NCI-H2171 (cell line): ENCODE measurements around the gene SULF2.

Source experiments
- DNase-seq: peaks from one replicate; lab custom pipeline; 2025; lab: John Stamatoyannopoulos, UW

The SULF2 gene

DNA sequence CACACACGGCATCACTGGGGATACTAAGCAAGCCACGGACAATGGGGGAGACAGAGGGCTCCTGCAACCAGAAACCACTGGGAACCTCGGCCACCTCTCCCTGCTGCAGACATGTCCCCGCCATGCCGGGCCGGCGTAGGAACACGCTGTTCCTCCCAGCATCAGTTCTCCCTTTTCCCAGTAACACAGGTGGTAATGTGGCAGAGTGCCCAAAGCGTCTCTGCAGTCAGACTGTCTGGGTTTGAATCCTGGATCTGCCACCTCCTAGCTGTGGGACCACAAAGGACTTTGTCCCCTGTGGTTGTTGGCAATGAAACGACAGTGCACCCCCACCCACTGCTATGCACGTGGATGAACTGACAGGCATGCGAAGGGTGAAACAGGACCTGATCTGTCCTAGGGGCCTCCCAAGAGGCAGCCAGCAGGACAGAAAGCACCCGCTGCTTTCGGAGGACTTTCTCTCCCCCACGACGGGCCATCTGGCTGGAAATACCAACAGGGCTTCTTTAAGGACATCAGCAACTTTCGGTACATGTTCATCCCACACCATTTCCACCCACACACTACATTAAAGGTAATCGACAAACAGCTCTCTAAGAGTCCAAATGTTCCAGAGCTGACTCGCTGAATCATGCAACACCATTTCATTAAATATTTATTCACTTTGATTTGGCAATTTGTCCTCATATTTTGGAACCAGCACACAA, 74.1 kb downstream of the SULF2 start:
- DNase-seq = no peak

DNA sequence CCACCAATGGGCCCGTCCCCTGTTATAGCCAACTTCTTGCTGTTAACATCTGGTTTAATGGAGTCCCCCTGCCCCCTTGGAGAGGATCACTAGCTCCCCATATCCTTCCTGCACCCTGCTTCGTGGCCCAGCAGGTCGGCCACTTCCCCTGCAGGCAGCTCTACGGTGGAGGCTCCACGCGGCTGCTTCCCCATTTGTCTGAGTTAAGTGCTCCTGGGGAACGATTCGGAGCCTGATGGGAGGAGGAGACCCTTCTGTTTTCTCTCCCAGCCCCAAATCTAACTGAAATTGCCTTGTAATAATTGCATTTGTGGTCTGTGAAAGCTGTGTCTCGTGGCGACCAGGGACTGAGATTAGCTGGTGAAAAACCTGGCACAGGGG, 74.6 kb downstream of the SULF2 start:
- no peak for DNase-seq

DNA sequence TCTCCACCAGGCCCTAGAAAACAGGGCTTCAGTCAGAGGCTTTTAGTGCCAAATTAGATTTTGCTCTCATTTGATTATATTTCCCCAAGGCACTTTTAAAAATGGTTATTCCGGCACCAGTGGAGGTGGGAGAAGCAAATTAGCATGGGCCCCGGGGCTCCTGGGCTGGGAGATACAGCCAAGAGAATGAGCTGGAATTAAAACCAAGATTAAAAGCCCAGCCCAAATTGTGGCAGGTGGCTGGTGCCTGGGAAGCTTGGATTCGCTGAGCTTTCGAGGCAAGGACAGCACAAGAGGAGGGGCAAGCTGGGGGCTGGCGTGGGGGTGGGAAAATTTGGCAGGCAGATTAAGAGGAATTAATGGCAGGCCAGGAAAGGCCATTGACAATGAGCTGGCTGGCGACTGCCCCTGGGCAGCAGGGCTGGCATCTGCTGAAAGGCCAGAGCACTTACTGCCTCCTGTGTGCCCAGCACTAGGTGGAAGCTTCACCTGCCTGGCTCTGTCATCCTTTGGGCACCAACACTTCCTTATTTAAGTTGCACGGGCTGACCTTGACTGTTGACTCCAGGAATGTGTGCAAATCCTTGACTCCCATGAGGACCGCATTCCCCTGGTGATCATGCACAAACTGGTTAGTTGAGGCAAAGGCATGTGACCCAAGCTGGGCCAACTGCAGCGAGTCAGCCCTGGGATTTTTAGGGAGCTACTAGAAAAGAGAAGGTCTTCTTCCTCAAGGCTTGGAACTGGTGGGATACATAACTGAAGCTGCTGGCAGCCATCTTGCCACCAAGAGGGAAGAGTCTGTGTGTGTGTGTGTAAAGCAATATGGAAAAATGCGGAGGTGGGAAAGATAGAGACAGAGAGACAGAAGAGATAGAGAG, 76.1 kb downstream of the SULF2 start:
- no peak for DNase-seq

DNA sequence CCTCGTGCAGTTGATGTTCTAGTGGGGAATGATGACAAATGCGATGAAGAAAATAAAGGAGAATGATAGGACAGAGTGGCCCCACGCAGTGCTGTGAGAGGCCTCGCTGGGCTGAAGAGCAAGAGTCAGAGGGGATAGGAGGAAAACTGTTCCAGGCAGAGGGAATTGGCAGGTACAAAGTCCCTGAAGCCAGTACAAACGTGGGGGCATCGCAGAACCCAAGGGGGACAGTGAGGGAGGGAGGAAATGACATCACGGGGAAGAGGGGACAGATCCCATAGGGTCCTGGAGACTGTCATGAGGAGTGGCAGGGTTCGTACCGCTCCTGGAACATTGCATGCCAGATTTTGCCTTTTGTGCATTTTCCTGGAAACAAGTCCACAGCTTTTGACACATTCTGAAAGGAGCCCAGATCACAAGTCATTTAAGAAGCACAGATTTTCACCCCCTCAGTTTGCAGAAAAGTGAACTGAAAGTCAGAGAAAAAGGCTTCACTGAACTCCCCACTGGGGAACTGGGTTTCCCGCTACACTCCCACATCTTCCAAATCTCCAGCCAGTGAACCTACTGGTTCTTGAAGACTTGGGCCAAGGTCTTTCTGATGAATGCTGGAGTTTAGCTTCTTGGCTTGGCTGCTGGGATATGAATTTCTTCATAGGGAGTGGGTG, 77.0 kb downstream of the SULF2 start:
- DNase-seq = no peak

DNA sequence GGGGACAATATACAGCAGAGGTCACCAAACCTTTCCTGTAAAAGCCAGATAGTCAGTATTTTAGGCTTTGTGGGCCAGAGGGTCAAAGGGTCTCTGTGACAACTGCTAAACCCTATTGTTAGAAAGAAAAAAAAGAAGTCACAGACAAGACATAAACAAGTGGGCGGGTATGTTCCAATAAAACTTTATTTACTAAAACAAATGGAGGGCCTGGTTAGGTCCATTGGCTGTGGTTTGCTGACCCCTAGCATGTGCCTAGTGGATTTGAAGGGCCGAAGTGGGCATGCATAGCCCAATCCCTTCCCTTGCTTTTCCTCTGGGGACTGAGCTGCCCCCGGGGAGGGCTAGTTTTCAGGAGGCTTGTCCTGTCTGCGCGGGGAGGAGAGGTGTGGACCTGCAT, 78.9 kb downstream of the SULF2 start:
- DNase-seq = no peak

DNA sequence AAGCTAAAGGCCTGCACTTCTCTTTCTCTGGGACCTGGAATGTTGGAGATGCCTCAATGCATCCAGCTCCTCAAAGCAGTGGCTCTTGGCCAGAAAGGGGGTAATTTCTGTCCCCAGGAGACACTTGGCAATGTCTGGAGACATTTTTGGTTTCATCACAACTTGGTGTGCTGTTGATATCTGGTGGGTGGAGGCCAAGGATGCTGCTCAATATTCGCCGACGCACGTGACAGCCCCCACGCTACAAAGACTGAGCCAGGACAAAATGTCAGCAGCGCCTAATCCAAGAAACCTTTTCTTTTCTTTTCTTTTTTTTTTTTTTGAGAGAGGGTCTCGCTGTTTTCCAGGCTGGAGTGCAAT, 79.8 kb downstream of the SULF2 start:
- DNase-seq = no peak

DNA sequence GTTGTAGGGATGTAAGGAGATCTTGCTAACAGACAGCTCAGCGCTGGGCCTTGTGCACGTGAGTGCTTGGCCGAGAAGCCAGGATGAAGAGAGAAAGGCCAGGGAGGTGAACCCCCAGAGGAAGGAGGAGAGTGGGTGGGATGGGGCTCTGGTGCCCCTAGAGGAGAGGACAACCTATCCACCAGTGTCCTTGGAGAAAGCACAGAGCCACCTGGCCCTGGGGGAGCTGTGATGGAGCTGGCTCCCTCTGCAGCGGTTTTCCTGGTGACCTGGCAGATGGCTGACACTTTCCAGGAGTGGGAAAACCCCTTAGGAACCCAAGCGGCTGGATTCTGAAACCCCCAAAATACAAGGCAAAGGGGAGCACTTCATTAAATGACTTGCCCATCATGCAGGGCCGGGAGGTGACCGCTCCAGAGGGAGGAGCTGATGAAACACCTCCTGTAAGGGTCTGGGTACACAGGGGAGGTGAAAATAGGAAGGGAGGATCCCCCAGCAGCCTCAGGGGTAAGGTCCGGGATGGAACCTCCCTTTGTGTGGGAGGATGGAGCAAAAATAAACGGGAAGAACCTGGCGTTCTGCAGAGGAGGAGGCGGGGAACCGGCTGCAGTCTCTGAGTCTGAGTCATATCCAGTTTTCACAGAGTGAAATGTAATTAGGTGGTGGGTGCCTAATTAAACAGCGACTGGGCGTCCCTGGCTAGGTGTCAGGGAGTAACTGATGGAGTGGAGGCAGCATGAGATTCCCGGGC, 80.4 kb downstream of the SULF2 start:
- DNase-seq = no peak

DNA sequence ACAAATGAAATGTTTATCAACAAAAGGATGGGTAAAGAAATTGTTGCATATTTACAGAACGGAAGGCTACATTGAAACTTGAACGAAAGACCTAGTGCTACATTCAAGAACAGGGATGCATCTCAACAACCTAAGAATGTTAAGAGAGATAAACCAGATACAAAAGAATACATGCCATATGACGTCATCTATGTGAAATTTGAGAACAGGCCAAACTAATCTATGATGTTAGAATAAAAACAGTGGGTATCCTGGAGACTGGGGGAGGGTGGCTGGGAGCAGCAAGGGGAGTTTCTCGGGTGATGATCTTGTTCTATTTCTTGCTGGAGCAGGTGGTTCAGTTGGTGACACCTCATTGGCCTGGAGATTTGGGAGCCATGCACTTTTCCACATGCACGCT, 81.5 kb downstream of the SULF2 start:
- no peak for DNase-seq

DNA sequence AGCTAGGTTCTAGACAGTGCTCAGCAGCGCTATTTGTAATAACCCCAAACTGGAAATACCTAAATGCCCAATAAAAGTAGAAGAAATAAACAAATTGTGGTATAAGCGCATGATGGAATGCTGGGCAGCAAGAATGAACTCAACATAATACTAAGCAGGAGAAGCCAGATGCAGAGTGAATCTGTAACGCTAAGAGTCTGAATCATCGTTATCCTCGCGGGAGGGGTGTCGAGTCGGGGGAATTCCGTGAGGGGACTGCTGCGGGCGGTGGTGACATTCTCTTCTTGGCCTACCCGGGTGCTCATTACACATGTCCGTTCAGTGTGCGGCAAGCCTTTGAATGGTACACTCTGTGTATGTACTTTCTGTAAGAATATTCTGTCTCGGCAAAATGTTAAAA, 83.7 kb downstream of the SULF2 start:
- no peak for DNase-seq

DNA sequence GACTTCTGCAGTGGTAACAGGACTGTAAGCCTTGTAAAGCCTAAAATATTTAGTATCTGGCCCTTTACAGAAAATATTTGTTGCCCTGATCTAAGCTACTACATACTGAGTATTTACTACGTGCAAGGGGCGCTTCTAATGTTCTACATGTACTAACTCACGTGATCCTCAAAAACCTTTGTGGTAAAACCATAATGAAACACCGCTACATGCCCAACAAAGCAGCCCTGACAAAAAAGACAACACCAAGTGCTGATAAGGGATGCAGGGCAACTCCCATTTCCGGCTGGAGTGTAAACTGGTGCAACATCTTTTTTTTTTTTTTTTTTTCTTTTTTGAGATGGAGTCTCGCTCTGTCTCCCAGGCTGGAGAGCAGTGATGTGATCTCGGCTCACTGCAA, 85.0 kb downstream of the SULF2 start:
- no peak for DNase-seq

DNA sequence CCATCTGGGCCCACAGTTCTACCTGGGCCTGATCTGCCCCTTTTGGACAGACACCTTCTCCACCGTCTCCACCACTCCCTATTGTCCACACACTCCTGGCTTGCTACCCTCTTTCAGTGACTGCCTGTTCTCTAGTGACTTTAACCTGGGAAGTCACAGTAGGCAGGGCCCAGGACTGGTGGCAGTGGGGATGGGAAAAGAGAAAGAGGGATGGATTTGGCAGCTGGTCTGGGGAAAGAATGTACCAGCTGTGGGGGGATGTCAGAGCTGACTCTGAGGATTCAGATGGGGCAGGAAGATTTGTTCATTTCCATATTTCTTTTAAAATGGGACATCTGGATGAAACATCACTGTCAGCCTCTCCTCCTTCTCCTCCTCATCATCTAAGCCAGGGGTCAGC, 85.5 kb downstream of the SULF2 start:
- no peak for DNase-seq

DNA sequence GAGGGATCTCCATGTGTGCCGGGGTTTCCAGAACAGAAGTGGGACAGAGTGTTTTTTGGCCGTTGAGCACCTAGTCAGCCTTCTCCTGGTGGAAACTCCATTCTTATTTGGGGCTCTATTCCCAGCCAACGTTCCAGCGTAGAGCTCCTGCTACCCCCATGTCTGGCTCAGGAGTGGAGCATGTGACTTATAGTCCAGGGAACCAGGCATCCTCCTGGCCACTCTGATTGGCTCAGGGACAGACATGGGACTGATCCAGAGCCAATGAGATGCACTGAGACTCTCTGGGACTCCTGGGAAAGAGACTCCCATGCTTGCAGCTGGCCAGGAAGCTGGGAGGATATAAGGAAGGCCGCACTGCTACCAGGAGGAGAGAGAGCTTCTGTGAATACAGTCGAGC, 87.1 kb downstream of the SULF2 start:
- no peak for DNase-seq

DNA sequence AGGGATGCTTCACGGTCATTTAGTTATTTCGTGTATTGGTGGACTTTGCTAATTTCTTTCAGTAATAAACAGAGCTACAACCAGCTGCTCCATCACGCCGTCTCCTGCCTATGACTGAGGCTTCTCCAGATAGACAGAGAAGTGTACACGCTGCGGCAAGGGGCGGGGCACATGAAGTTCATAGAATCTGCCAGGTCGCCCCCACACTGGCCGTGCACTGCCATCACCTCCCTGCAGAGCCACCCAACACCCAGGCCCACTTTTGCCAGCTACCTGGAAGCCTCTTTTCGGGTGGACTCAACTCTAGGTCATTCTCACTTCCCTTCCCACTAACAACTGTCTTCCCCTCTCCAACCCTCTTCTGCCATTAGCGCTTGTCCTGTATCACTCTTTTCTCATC, 88.4 kb downstream of the SULF2 start:
- no peak for DNase-seq

DNA sequence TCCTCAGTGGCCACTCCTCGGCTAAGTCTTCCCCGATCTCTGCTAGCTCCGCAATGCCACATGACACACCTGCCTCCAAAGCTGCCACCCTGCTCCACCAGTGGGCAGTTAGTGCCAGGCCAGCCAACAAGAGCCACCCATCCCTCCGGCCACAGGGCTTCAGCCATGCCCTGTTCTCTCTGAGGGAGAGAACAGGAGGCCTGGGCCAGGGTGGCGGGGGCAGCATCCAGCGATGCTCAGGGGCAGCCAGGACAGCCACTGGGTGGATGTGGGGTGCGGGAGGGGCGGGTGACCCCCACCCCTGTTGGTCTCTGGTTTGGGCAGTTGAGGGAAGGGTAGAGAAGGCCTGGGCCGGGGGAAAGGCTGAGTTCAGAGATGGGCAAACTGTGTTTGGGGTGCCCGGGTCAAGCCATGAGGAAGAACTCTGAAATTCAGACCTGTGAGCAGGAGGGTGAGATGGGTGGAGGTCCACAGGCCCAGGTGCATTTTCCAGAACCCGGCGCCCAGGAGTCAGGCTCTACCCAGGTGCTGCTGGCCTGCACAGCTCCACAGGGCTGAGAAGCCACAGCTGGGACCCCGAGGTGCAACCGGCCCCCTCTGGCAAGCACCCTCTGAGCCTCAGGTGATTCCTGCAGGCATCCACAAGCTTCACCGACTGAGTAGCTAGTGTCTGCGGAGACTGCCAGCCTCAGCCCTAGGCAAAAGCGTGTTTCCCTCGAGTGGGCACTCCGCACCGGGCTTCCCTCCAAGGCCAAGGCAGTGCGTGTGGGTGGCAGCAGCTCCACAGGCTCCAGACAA, 91.1 kb downstream of the SULF2 start:
- DNase-seq = no peak

DNA sequence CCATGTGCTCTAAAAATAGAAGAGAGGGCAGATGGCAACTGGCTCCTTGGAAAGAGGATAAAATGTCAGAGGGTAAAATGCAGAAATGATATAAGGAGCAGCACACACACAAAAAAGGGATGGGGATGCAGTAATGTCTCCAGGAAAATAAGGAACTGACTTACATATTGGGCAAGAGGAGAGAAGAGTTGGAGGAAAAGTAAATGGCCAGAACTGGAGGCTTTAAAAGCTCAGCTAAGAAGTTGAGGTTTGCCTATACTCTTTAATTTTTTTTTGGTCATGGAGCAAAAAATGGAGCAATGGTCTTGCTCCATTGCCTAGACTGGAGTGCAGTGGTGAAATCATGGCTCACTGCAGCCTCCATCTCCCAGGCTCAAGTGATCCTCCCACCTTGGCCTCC, 93.7 kb downstream of the SULF2 start:
- peak; percentile 61 for DNase-seq

DNA sequence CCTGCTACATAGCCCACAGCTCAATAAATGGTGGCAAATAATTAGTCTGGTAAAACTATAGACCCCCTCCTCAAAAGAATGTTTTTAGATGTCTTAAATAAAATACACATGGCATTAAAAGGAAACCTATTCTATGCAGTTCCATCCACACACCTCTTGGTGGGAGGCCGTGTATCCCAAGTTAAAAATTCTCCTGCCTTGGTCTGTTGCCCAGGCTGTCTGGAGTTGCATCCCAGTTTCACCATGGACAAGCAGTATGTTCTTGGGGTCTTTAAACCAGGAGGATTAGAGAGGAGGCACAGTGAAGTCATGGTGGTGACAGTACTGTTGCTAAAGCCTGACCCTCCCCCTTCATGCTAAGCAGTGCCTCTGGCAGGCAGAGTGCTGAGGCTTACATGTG, 95.5 kb downstream of the SULF2 start:
- DNase-seq = no peak

DNA sequence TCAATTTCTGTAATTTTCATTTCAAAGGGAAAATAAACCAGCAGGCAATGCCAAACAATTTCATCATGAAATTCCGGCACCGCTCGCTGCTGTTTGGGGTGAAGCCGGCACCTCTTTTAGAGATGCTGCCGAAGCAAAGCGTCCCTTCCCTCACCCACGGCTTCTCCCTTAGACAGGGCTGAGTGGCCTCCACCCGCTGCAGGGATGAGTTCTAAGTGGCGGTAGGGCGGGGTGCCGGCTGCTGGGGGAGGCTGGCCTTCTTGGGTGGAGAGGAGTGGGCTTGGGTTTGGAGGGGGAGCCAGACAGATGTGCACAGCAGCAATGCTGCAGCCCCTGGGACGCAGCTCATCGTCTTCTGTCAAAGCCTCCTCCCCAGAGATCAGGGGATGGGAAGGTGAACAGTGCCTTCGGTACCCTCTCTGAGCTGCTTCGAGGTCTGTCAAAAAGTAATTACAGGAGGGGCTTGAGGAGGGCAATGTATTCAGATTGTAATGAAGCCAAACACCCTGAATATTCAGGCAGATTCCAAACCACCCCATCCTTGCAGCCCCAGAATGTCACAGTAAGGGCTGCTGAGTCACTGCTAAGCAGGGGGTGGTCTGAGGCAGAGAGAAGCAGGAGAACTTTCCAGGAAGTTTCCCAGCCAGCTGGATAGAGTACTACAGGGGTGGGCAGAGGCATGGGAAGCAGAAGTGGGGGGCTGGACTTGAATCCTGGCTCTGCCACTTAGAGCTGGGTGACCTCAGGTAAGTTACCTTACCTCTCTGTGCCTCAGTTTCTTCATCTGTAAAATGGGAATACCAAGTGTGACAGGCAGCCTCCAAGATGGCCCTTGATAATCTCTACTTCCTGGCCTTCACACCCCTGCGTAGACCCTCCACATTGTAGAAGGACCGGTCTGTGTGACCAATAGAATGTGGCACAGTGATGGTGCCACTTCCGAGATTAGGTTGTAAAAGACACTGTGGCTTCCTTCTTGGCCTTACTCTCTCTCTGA, 96.6 kb downstream of the SULF2 start:
- no peak for DNase-seq

DNA sequence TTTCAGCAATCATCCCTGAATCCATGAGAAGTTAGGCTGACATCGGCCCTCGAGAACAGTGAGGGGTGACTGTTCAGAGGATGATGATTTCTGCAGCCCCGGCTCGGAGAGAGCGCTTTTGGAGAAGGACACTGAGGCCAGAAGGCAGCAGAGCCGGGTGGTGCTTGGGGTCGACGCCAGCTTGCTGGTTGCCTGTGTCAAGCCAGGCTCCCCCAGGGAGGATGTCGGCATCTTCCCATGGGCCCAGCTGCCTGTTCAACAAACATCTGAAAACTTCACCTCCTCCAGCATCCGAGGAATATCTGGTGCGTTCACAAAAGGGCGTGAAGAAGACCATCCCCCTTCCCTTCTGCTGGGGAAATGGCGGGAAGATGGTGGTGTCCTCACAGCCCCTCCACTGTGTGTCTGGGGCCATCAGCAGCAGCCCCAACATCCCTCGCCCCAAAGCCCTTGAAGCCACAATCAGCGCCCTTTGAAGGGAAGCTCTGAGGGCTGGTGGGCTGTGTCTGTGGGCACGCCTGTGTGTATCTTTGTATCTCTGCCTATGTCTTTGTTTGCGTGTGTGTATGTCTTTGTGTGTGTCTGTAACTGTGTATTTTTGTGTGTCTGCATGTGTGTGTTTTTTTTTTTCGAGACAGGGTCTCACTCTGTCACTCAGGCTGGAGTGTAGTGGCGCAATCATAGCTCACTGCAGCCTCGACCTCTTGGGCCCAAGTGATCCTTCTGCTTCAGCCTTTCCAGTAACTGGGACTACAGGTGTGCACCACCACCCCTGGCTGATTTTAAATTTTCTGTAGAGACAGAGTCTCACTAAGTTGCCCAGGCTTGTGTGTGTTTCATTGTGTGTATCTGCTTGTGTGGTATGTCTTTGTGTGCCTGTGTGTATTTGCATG, 97.9 kb downstream of the SULF2 start:
- DNase-seq = no peak

DNA sequence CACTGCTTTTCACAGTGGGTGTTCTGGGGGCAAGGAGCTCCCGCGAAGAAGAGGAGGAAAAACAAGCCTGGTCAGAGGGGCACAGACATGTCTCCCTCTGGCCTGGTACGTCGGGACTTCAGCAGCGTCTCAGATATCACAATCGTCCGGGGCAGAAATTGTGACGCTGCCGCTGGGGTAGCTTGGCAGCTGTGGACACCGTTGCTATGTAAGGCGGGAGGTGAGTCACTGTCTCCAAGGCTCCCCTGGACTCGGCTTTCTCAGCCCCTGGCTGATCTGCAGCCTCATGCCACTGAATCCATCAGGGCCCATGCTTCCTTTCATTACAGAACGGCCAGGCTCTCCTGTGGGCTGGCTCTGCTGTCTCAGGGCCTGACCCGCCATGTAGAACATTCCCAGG, 98.7 kb downstream of the SULF2 start:
- no peak for DNase-seq
